Peyer's patch (tissue), 4 donors: ENCODE data around the gene TPPP. TPM values are rescaled to one million over a fixed set of nuclear protein-coding genes. Genes with fewer than 3 reads are reported as not detected.

Experiments
- DNase-seq, 3 donors: peaks; one replicate each; pipeline ENCODE4 v3.0.0-alpha.2; 2017 to 2019
- H3K27ac ChIP-seq, 4 donors: fragments of 200-600 bp; sonication (generic); one replicate each; pipeline ENCODE4 v1.5.1; 2016 to 2019
- H3K27me3 ChIP-seq, 2 donors: fragments of 200-600 bp; sonication (generic); one replicate each; pipeline ENCODE4 v1.5.1; 2019
- H3K36me3 ChIP-seq, 3 donors: fragments of 200-600 bp; sonication (generic); one replicate each; pipeline ENCODE4 v1.5.1; 2016 to 2019
- H3K4me1 ChIP-seq, 4 donors: fragments of 200-600 bp; sonication (generic); one replicate each; pipeline ENCODE4 v1.5.1; 2016 to 2019
- H3K4me3 ChIP-seq, 4 donors: fragments of 200-600 bp; sonication (generic); 1 replicate in 3 of 4; 2 replicates in 1 of 4; pipeline ENCODE4 v1.5.1; 2016 to 2019; ENCODE audit warnings: mild to moderate bottlenecking in 1 of 4
- H3K9me3 ChIP-seq, 4 donors: fragments of 200-600 bp; sonication (generic); one replicate each; pipeline ENCODE4 v1.5.1; 2016 to 2019; ENCODE audit warnings: mild to moderate bottlenecking in 1 of 4
- CTCF ChIP-seq, 6 experiments: fragments of 450-650 bp in 4 of 6; fragments of 200-600 bp in 2 of 6; sonication (generic) in 1 of 6; IDR thresholded peaks; one replicate each; pipeline ENCODE4 v1.5.1; 2017 to 2019; ENCODE audit warnings: antibody characterized with exemption in 6 of 6, mild to moderate bottlenecking in 3 of 6, moderate library complexity in 1 of 6
- POLR2A ChIP-seq, 2 donors: fragments of 450-650 bp; IDR thresholded peaks; one replicate each; pipeline ENCODE4 v1.5.1; 2017; ENCODE audit warnings: antibody characterized with exemption in 2 of 2, mild to moderate bottlenecking in 2 of 2, moderate library complexity in 2 of 2
- total RNA-seq, 4 donors: library from RNA; depleted of rRNA; stranded (reverse); fragments of >200 nt; gene quantifications; one replicate each; pipeline ENCODE4 v1.1.0, GENCODE V29; 2016

TPPP gene
- total RNA-seq, 4 donors from 2014 or later, result 7.4 to 60.5 (median 14.5) TPM

DNA sequence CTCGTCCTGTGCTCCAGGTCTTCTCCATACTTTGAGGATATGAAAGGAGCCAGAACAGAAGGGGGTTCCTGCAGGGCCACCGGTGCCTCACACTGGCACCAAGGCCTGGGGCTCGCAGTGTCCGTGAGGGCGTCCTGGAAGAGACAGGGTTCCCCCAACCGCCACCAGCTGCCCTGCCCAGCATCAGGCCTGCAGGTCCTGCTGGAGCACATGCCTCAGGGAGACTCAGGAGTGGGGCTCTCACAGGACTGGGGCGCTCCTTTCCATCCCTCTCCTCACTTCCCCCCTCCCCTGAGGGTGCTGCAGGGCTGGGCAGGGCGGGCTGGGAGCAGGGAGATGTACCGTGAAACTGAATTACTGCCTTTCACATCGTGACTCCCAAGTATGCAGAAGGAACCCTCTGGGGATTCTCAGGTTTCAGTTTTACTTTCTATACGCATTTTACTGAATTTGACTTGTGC lies 49.3 kb downstream of the TPPP start:
- TF ChIP-seq POLR2A (IDR thresholded peaks at IDR 0.05) (no peak), CTCF (IDR thresholded peaks at IDR 0.05) (no peak)
- peaks cover 0 to 15% (median 0%) of the 10 kb centered on the region in 3 donors for H3K36me3 ChIP-seq

GRCh38 chr5:643351-643801 lies 49.8 kb downstream of the TPPP start:
- H3K36me3 ChIP-seq, result peaks cover 0 to 18% (median 0%) of the 10 kb centered on the region in 3 donors
- DNase-seq, result no peak

More for the DNA sequence above, 49.3 kb downstream of the TPPP start:
- Histone ChIP-seq H3K4me1 (peaks cover 0 to 8% (median 0%) of the 10 kb centered on the region in 4 donors), H3K9me3 (no peaks in the 10 kb centered on the region), H3K27ac (no peak overlapping the region), H3K27me3 (no peaks in the 10 kb centered on the region), H3K4me3 (no peak overlapping the region)
- no peak for DNase-seq

DNA sequence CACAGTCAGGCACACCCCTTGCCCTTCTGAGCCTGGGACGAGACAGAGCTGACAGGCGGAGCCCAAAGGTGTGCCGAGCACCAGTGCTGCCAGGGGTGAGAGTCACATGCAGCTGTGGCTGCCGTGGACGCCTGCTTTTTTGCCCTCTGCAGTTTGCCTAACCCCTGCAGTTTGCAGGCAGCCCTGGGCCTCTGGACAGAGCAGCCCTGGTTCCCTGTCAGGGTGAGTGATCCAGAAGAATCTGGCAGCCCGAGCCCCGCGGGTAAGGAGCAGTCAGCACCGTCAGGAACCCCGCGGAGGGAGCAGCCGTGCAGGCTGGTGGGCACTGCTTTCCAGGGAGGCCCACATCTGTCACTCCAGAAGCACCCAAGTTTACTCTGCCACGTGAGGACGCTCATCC lies 50.7 kb downstream of the TPPP start:
- peaks cover 0 to 13% (median 0%) of the 10 kb centered on the region in 3 donors for H3K36me3 ChIP-seq
- H3K27ac ChIP-seq, result no peak overlapping the region
- no peak for DNase-seq
- peaks cover 0 to 8% (median 0%) of the 10 kb centered on the region in 4 donors for H3K4me1 ChIP-seq
- H3K4me3 ChIP-seq, result no peak overlapping the region
- H3K27me3 ChIP-seq, result no peaks in the 10 kb centered on the region
- no peaks in the 10 kb centered on the region for H3K9me3 ChIP-seq
- TF ChIP-seq POLR2A (IDR thresholded peaks at IDR 0.05) (no peak), CTCF (IDR thresholded peaks at IDR 0.05) (no peak)

More at GRCh38 chr5:643351-643801, 49.8 kb downstream of the TPPP start:
- H3K27me3 ChIP-seq, result no peaks in the 10 kb centered on the region
- H3K4me3 ChIP-seq, result no peak overlapping the region
- TF ChIP-seq POLR2A (IDR thresholded peaks at IDR 0.05) (no peak), CTCF (IDR thresholded peaks at IDR 0.05) (no peak)
- no peaks in the 10 kb centered on the region for H3K9me3 ChIP-seq
- no peak overlapping the region for H3K27ac ChIP-seq
- peaks cover 0 to 8% (median 0%) of the 10 kb centered on the region in 4 donors for H3K4me1 ChIP-seq

DNA sequence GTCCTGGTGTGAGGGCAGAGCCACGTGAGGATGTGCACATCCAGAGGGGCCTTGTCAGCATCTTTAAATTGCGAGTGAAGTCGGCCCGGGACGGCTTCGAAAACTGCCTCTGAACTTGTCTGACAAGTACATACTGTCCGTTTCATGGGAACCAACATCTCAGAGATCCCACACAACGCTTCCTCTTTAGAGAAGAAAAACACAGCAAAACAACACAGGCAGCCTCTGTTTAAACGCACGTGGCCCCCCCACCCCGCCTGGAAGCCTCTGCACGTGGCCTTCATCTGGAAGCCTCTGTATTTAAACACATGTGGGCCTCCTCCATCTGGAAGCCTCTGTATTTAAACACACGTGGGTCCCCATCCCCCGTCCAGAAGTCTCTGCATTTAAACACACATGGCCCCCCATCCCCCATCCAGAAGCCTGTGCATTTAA lies 51.8 kb downstream of the TPPP start:
- Histone ChIP-seq H3K36me3 (peaks cover 0 to 19% (median 0%) of the 10 kb centered on the region in 3 donors), H3K4me1 (peaks cover 0 to 8% (median 0%) of the 10 kb centered on the region in 4 donors), H3K27me3 (no peaks in the 10 kb centered on the region), H3K4me3 (no peak overlapping the region), H3K27ac (no peak overlapping the region), H3K9me3 (no peaks in the 10 kb centered on the region)
- DNase-seq, result no peak
- TF ChIP-seq CTCF (IDR thresholded peaks at IDR 0.05), result no peak
- TF ChIP-seq POLR2A (IDR thresholded peaks at IDR 0.05), result no peak

- peak in 1 of 3 donors; percentile 22 for DNase-seq
- TF ChIP-seq POLR2A (IDR thresholded peaks at IDR 0.05), result no peak
- TF ChIP-seq CTCF (IDR thresholded peaks at IDR 0.05), result no peak
- no peaks in the 10 kb centered on the region for H3K9me3 ChIP-seq
- no peak overlapping the region for H3K4me3 ChIP-seq
- peaks cover 0 to 24% (median 0%) of the 10 kb centered on the region in 3 donors for H3K36me3 ChIP-seq
- H3K27me3 ChIP-seq, result no peaks in the 10 kb centered on the region
- peaks cover 0 to 8% (median 0%) of the 10 kb centered on the region in 4 donors for H3K4me1 ChIP-seq
- no peak overlapping the region for H3K27ac ChIP-seq
These were observed 52.5 kb downstream of the TPPP start for GRCh38 chr5:640461-641330.
